ENCODE results near the gene ULK4.

DNA sequence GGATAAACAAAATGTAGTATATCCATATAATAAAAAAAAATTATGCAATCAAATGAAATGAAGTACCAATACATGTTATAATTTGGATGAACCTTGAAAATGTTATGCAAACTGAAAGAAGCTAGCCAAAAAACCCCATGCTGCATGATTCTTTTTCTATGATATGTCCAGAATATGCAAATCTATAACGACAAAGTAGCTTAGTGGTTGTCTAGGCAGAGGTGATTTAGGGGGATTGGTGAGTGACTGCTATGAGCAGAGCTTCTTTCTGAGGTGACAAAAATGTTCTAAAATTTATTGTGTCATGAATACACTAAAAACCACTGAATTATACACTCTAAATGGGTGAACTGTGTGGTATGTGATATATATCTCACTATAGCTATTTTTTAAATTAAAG lies 438.0 kb downstream of the ULK4 start:
- TF ChIP-seq, protein P1, sequence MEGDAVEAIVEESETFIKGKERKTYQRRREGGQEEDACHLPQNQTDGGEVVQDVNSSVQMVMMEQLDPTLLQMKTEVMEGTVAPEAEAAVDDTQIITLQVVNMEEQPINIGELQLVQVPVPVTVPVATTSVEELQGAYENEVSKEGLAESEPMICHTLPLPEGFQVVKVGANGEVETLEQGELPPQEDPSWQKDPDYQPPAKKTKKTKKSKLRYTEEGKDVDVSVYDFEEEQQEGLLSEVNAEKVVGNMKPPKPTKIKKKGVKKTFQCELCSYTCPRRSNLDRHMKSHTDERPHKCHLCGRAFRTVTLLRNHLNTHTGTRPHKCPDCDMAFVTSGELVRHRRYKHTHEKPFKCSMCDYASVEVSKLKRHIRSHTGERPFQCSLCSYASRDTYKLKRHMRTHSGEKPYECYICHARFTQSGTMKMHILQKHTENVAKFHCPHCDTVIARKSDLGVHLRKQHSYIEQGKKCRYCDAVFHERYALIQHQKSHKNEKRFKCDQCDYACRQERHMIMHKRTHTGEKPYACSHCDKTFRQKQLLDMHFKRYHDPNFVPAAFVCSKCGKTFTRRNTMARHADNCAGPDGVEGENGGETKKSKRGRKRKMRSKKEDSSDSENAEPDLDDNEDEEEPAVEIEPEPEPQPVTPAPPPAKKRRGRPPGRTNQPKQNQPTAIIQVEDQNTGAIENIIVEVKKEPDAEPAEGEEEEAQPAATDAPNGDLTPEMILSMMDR (IDR thresholded peaks at IDR 0.05; ENCODE audit: low read depth, low read length) = no peak
- no peak for TF ChIP-seq MAX (IDR thresholded peaks at IDR 0.05; ENCODE audit: low read depth, low read length)
- TF ChIP-seq POLR2A (IDR thresholded peaks at IDR 0.05; ENCODE audit: extremely low read depth, insufficient read length) = no peak
- no peak for TF ChIP-seq MYC (IDR thresholded peaks at IDR 0.05; ENCODE audit: low read depth, low read length)

Data from NB4 (cell line).